ENCODE measurements around the gene SHC3.

Gene SHC3

DNA sequence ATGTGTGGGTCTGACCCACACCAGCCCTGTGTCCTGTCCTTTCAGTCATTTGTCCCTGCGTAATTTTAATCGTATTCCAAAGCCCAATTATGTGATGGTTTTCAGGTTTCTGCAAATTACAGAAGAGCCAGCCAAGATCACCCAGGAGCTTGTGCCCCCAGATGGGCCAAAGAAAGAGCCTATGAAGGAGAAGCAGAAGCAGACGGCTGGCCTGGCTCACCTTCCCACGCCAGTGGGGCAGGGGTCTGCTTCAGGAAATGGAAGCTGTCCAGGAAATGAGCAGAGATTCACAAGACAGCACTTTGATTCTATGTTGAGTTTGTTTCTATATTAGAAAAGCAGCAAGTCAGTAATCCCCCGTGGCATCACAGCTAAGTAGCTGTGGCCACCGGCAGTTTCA, 175.6 kb downstream of the SHC3 start:
- no peak for TF ChIP-seq GATA3 (IDR thresholded peaks at IDR 0.05; ENCODE audit: low read depth, low read length)
- TF ChIP-seq GATA2 (IDR thresholded peaks at IDR 0.05; ENCODE audit: low read depth, low read length) = no peak

- no peak for TF ChIP-seq GATA2 (IDR thresholded peaks at IDR 0.05; ENCODE audit: low read depth, low read length)
- TF ChIP-seq GATA3 (IDR thresholded peaks at IDR 0.05; ENCODE audit: low read depth, low read length) = no peak
Measured at GRCh38 chr9:89001917-89002540, 176.6 kb downstream of the SHC3 start.

DNA sequence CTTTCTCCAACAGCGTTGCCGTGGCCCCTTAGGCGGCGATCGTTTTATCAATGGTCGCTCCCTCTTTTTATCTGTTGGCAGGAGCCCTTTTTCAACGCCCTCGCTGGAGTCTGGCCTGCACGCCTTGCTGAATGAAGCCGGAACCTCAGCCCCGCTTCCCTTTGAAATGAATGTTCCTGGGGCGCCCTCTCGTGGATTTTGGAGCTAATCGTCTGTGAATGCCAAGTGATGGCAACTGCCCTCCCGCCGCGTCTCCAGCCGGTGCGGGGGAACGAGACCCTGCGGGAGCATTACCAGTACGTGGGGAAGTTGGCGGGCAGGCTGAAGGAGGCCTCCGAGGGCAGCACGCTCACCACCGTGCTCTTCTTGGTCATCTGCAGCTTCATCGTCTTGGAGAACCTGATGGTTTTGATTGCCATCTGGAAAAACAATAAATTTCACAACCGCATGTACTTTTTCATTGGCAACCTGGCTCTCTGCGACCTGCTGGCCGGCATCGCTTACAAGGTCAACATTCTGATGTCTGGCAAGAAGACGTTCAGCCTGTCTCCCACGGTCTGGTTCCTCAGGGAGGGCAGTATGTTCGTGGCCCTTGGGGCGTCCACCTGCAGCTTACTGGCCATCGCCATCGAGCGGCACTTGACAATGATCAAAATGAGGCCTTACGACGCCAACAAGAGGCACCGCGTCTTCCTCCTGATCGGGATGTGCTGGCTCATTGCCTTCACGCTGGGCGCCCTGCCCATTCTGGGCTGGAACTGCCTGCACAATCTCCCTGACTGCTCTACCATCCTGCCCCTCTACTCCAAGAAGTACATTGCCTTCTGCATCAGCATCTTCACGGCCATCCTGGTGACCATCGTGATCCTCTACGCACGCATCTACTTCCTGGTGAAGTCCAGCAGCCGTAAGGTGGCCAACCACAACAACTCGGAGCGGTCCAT, 177.4 kb downstream of the SHC3 start:
- TF ChIP-seq GATA3 (IDR thresholded peaks at IDR 0.05; ENCODE audit: low read depth, low read length) (no peak), GATA2 (IDR thresholded peaks at IDR 0.05; ENCODE audit: low read depth, low read length) (peak; percentile 73)

DNA sequence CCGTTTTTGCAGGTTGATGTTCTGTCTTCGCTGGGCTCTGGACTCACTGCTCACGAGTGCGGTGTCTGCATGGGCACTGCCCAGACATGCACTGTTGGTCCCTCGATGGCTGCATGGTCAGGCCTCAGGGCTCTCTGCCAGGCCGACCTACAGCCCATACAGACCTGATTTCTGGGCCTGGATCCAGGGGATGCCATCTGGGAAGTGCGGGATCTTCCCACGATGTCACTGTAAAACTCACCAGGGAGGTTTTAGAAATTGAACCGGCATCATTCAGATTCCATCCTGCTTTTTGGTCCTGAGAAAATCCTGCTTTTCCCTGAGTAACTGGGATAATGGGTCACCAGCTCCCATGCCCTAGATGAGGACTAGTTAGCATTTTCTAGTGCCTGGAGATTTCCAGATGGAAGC, 178.2 kb downstream of the SHC3 start:
- TF ChIP-seq GATA3 (IDR thresholded peaks at IDR 0.05; ENCODE audit: low read depth, low read length) = no peak
- TF ChIP-seq GATA2 (IDR thresholded peaks at IDR 0.05; ENCODE audit: low read depth, low read length) = no peak

- TF ChIP-seq GATA3 (IDR thresholded peaks at IDR 0.05; ENCODE audit: low read depth, low read length) = no peak
- TF ChIP-seq GATA2 (IDR thresholded peaks at IDR 0.05; ENCODE audit: low read depth, low read length) = no peak
Measured at GRCh38 chr9:88998911-88999310, 179.7 kb downstream of the SHC3 start.

DNA sequence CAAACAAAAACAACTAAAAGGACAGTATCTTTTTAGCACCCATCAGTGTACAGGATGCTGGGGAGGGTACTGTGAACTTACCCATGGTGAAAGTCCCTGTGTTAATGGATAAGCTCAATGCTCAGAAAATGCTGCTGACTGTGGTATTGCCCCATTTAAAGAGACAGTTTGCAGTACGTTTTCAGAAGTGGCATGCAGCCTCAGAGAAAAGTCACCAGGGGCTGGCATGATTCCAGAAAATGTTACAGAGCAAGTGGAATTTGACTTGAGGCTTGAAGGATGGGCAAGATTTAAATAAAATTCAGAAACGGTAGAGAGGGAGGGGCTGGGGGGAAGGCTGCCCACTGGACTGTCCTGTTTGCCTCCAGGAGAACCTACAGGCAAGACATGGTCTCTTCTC, 180.1 kb downstream of the SHC3 start:
- no peak for TF ChIP-seq GATA2 (IDR thresholded peaks at IDR 0.05; ENCODE audit: low read depth, low read length)
- no peak for TF ChIP-seq GATA3 (IDR thresholded peaks at IDR 0.05; ENCODE audit: low read depth, low read length)

DNA sequence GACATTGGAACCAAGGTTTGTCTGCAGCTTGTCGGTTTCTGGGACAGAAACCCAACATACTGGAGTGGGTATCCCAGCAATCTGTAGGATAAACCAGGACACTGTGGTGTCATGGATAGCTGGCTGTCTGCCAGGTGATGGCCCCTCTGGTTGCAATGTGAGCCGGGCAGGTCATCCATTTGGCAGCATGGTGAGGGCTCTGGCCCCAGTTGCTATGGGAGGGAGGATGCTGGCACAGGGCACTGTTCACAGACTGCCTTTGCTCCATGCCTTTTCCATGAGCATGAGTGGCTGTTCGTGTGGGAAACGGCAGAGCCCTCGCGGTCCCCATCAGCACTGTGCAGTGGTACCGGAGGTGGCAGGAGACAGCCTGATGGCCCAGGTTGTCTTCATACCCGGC, 181.0 kb downstream of the SHC3 start:
- TF ChIP-seq GATA3 (IDR thresholded peaks at IDR 0.05; ENCODE audit: low read depth, low read length) = no peak

GRCh38 chr9:88996921-88997235, 181.7 kb downstream of the SHC3 start:
- TF ChIP-seq GATA2 (IDR thresholded peaks at IDR 0.05; ENCODE audit: low read depth, low read length) (no peak), GATA3 (IDR thresholded peaks at IDR 0.05; ENCODE audit: low read depth, low read length) (no peak)

- no peak for TF ChIP-seq GATA2 (IDR thresholded peaks at IDR 0.05; ENCODE audit: low read depth, low read length)
- no peak for TF ChIP-seq GATA3 (IDR thresholded peaks at IDR 0.05; ENCODE audit: low read depth, low read length)
Measured at GRCh38 chr9:88996046-88996920, 182.3 kb downstream of the SHC3 start.

- TF ChIP-seq GATA2 (IDR thresholded peaks at IDR 0.05; ENCODE audit: low read depth, low read length) = no peak
- TF ChIP-seq GATA3 (IDR thresholded peaks at IDR 0.05; ENCODE audit: low read depth, low read length) = no peak
Measured at GRCh38 chr9:88995627-88996026, 183.0 kb downstream of the SHC3 start.

DNA sequence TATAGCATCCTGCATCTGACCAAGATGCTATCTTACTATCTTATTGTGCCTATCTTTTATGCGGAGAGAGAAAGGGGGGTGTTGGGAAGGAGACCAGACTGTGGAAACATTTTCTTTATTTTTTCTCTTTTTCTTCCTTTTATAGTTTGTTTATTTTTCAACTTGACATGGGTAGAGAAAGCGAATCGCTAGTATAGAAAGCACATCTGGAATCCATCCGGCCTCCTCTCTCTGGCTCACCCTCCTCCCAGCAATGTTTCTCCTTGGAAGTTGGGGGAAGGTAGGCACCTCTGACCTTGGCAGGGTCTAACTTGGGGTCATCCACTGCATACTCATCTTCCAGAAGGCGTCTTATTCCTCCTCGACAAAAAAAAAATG, 183.4 kb downstream of the SHC3 start:
- no peak for TF ChIP-seq GATA3 (IDR thresholded peaks at IDR 0.05; ENCODE audit: low read depth, low read length)
- no peak for TF ChIP-seq GATA2 (IDR thresholded peaks at IDR 0.05; ENCODE audit: low read depth, low read length)

- TF ChIP-seq GATA2 (IDR thresholded peaks at IDR 0.05; ENCODE audit: low read depth, low read length) = no peak
- no peak for TF ChIP-seq GATA3 (IDR thresholded peaks at IDR 0.05; ENCODE audit: low read depth, low read length)
Measured at GRCh38 chr9:88994469-88995199, 184.0 kb downstream of the SHC3 start.

GRCh38 chr9:88993871-88994460, 184.7 kb downstream of the SHC3 start:
- TF ChIP-seq GATA3 (IDR thresholded peaks at IDR 0.05; ENCODE audit: low read depth, low read length) = no peak
- no peak for TF ChIP-seq GATA2 (IDR thresholded peaks at IDR 0.05; ENCODE audit: low read depth, low read length)
